CD4-positive, alpha-beta T cell (primary cell): Measurements from ENCODE around the gene ZNF536. TPM values are rescaled to one million over a fixed set of nuclear protein-coding genes. Genes with fewer than 3 reads are reported as not detected.

Experiments
- ATAC-seq: fragments of 200-7000 bp; cut with Tn5 transposase; one replicate; pipeline ENCODE4 v1.10.0; 2022; ENCODE audit warnings: mild to moderate bottlenecking; ENCODE audit not compliant: poor library complexity
- CTCF ChIA-PET: fragments of 350-600 bp; sonication (Branson Sonifier 250); formaldehyde crosslinking; loops from one replicate; lab custom pipeline; 2021; ENCODE audit warnings: antibody characterized with exemption, inconsistent platforms; lab: Charles Lee
- POLR2A ChIA-PET: fragments of 350-600 bp; sonication (Branson Sonifier 250); formaldehyde crosslinking; loops from one replicate; lab custom pipeline; 2021; ENCODE audit warnings: antibody characterized with exemption, inconsistent platforms; lab: Charles Lee
- DNase-seq, 14 experiments: peaks; one replicate each; pipeline ENCODE4 v3.0.0-alpha.2; 2013 to 2020; ENCODE audit warnings: mixed read lengths in 2 of 14
- H3K27ac ChIP-seq, 2 donors: one replicate each; pipeline versions ENCODE4 v1.5.1 to v1.7.0; 2013; ENCODE audit warnings: low read length in 2 of 2, low read depth in 1 of 2, mild to moderate bottlenecking in 1 of 2
- H3K27me3 ChIP-seq, 2 experiments: 1 replicate in 1 of 2; 2 replicates in 1 of 2; pipeline versions ENCODE4 v1.6.1 to v1.7.0; 2013; ENCODE audit warnings: low read length in 2 of 2, control low read depth in 1 of 2, mild to moderate bottlenecking in 1 of 2, moderate library complexity in 1 of 2; ENCODE audit not compliant: insufficient read depth in 2 of 2, control insufficient read depth in 1 of 2
- H3K36me3 ChIP-seq: one replicate; pipeline ENCODE4 v1.6.1; 2013; ENCODE audit warnings: low read length, control low read depth; ENCODE audit not compliant: insufficient read depth
- H3K4me1 ChIP-seq: one replicate; pipeline ENCODE4 v1.6.1; 2013; ENCODE audit warnings: low read length, control low read depth; ENCODE audit not compliant: insufficient read depth
- H3K4me3 ChIP-seq: one replicate; pipeline ENCODE4 v1.5.1; 2013; ENCODE audit warnings: mild to moderate bottlenecking, low read length, moderate library complexity
- H3K9me3 ChIP-seq, 2 experiments: 1 replicate in 1 of 2; 2 replicates in 1 of 2; pipeline versions ENCODE4 v1.6.1 to v1.7.0; 2013; ENCODE audit warnings: low read length in 2 of 2, mild to moderate bottlenecking in 2 of 2, control low read depth in 1 of 2, moderate library complexity in 1 of 2; ENCODE audit not compliant: control insufficient read depth in 1 of 2, insufficient read depth in 1 of 2
- H3K27ac Mint-ChIP-seq: one replicate; pipeline ENCODE4 v1.8.0; 2020; ENCODE audit warnings: mixed read lengths
- H3K27me3 Mint-ChIP-seq: one replicate; pipeline ENCODE4 v1.8.0; 2021; ENCODE audit warnings: mixed read lengths
- H3K36me3 Mint-ChIP-seq: one replicate; pipeline ENCODE4 v1.8.0; 2021; ENCODE audit warnings: low read depth, mixed read lengths
- H3K4me1 Mint-ChIP-seq: one replicate; pipeline ENCODE4 v1.8.0; 2021; ENCODE audit warnings: low read depth, mixed read lengths
- H3K4me3 Mint-ChIP-seq: one replicate; pipeline ENCODE4 v1.8.0; 2020; ENCODE audit warnings: mild to moderate bottlenecking, mixed read lengths
- H3K9me3 Mint-ChIP-seq: one replicate; pipeline ENCODE4 v1.8.0; 2020; ENCODE audit warnings: mixed read lengths
- intact Hi-C, 2 experiments: fragments of 100-400 bp; cut with DNase I in 1 of 2; cut with micrococcal nuclease in 1 of 2; formaldehyde crosslinking; loops; one replicate each; pipeline versions ENCODE4 v1.15.1 to v1.9.0; 2023 to 2025; cut with DNase I, micrococcal nuclease
- total RNA-seq, 174 experiments: library from RNA in 2 of 174; stranded (reverse) in 2 of 174; gene quantifications; one replicate each; pipeline ENCODE4 v1.2.3 and lab custom pipeline; 2021 to 2026
- TF ChIP-seq, protein P1 (sequence below): fragments of 200-600 bp; IDR thresholded peaks from one replicate; pipeline ENCODE4 v1.8.0; 2022; ENCODE audit warnings: antibody characterized with exemption, mild to moderate bottlenecking

The ZNF536 gene
- total RNA-seq, 2 experiments from 2014 or later = not detected

DNA sequence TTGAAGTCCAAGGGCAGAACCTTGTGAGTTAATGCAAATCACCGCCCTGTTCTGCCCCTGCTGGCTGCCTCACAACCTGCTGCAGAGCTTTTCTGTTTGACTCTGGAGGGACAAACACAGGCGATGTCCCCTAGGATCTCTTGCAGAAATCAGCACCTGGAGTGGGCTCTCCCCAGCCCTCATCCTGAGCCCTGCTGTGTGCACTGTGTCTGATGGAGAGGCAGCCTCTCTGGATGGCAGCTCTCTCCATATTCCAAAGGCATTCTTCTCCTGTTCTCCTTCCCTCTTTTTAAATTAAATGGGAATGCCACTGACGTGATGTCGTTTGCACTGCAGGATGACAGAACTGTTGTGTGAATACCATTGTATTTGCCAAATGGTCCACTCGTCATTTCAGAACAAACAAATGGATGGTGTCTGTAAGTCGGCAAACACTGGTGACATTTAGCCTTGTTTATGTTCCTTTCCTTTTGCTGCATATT is 184.1 kb downstream of the ZNF536 start:
- intact Hi-C loops = no loop called here
- CTCF ChIA-PET = no interaction called here
- H3K4me1 ChIP-seq = no peaks in the 10 kb centered on the region
- Mint-ChIP-seq H3K4me3 (no peak overlapping the region), H3K9me3 (no peaks in the 10 kb centered on the region), H3K36me3 (no peaks in the 10 kb centered on the region), H3K27ac (no peak overlapping the region), H3K27me3 (peaks cover 16% of the 10 kb centered on the region), H3K4me1 (no peaks in the 10 kb centered on the region)
- no peak for DNase-seq
- TF ChIP-seq, protein P1, sequence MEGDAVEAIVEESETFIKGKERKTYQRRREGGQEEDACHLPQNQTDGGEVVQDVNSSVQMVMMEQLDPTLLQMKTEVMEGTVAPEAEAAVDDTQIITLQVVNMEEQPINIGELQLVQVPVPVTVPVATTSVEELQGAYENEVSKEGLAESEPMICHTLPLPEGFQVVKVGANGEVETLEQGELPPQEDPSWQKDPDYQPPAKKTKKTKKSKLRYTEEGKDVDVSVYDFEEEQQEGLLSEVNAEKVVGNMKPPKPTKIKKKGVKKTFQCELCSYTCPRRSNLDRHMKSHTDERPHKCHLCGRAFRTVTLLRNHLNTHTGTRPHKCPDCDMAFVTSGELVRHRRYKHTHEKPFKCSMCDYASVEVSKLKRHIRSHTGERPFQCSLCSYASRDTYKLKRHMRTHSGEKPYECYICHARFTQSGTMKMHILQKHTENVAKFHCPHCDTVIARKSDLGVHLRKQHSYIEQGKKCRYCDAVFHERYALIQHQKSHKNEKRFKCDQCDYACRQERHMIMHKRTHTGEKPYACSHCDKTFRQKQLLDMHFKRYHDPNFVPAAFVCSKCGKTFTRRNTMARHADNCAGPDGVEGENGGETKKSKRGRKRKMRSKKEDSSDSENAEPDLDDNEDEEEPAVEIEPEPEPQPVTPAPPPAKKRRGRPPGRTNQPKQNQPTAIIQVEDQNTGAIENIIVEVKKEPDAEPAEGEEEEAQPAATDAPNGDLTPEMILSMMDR = no peak
- H3K27me3 ChIP-seq = peaks cover 0 to 3% of the 10 kb centered on the region in 2 experiments
- no peak overlapping the region for H3K4me3 ChIP-seq
- ATAC-seq = no peak
- H3K27ac ChIP-seq = no peak overlapping the region
- POLR2A ChIA-PET = no interaction called here
- H3K9me3 ChIP-seq = no peaks in the 10 kb centered on the region
- no peaks in the 10 kb centered on the region for H3K36me3 ChIP-seq

DNA sequence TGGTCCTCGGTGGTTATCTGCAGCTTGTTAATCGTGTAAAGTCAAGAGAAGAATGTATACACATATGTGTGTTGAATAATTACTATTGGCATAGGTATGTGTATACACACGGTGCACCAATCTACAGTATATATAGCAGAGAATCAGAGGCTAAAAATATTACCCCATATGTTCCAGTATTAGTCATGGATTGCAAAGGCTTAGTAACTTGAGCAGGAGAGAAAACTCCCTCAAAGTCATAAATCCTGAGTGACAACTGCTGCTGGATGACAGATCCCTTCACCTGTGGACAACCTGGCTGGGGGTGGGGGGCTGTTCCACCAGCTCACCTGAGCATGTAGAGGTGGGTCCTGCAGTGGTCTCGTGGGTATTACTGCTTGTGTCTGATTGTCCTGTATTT is 185.0 kb downstream of the ZNF536 start:
- no peaks in the 10 kb centered on the region for H3K9me3 Mint-ChIP-seq
- Histone ChIP-seq H3K9me3 (no peaks in the 10 kb centered on the region), H3K27me3 (peaks cover 0 to 3% of the 10 kb centered on the region in 2 experiments), H3K4me1 (no peaks in the 10 kb centered on the region), H3K27ac (no peak overlapping the region), H3K4me3 (no peak overlapping the region), H3K36me3 (no peaks in the 10 kb centered on the region)
- no peak overlapping the region for H3K27ac Mint-ChIP-seq
- intact Hi-C loops = no loop called here
- H3K4me1 Mint-ChIP-seq = no peaks in the 10 kb centered on the region
- no peak overlapping the region for H3K4me3 Mint-ChIP-seq
- POLR2A ChIA-PET = no interaction called here
- H3K27me3 Mint-ChIP-seq = peaks cover 16% of the 10 kb centered on the region
- no peak for DNase-seq
- CTCF ChIA-PET = no interaction called here
- no peaks in the 10 kb centered on the region for H3K36me3 Mint-ChIP-seq
- no peak for ATAC-seq
- TF ChIP-seq, protein P1 = no peak

DNA sequence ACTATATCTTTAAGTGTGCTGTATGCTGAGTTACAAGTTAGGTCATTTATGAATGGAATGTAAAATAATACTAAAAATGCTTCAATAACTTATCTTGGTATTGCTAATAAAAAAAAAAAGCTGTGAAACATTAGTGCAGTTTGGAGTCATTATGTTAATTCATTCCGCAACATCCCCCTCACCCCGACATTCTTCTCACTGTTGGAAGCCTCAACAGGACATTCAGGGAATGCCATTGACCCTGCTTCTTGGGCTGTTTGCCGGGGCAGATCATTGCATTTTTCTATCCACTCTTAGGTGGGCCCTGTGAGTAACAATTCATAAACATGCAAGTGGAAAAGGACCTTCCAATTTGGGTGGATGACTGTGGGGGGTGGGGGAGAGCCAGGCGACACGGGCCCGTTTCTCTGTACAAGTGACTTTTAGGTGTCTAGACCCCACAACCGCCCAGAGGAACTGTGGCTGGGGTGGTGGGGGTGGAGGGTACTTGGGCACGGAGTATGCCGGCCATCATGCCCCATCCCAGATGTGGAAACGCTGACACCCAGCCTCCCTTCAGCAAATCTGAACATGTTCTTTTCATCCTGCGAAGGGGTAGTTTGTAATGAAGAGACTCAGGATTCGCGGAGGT is 185.9 kb downstream of the ZNF536 start:
- intact Hi-C loops = no loop called here

More for the DNA sequence above, 185.9 kb downstream of the ZNF536 start:
- Mint-ChIP-seq H3K27ac (no peak overlapping the region), H3K9me3 (no peaks in the 10 kb centered on the region), H3K36me3 (no peaks in the 10 kb centered on the region), H3K27me3 (peaks cover 16% of the 10 kb centered on the region), H3K4me1 (no peaks in the 10 kb centered on the region), H3K4me3 (no peak overlapping the region)
- Histone ChIP-seq H3K9me3 (no peaks in the 10 kb centered on the region), H3K27ac (no peak overlapping the region), H3K27me3 (peaks cover 0 to 3% of the 10 kb centered on the region in 2 experiments), H3K4me1 (no peaks in the 10 kb centered on the region), H3K36me3 (no peaks in the 10 kb centered on the region), H3K4me3 (no peak overlapping the region)
- TF ChIP-seq, protein P1 = no peak
- ATAC-seq (no peak), DNase-seq (no peak)
- ChIA-PET CTCF (no interaction called here), POLR2A (no interaction called here)
